NCI-H345 treated with DMSO at 0.1 percent for 48 hours (cell line): ENCODE measurements around the gene PSD.

Experiments
- DNase-seq: peaks from one replicate; lab custom pipeline; 2025; ENCODE audit not compliant: unreplicated experiment; lab: John Stamatoyannopoulos, UW

PSD gene

GRCh38 chr10:102405632-102406031, 13.0 kb downstream of the PSD start:
- DNase-seq: no peak

- DNase-seq: no peak
Measured at GRCh38 chr10:102405108-102405571, 13.4 kb downstream of the PSD start.

- DNase-seq: no peak
Measured at GRCh38 chr10:102404361-102405107, 14.1 kb downstream of the PSD start.

GRCh38 chr10:102403115-102403514, 15.5 kb downstream of the PSD start:
- DNase-seq: no peak

- DNase-seq: no peak
Measured at GRCh38 chr10:102402512-102402896, 16.1 kb downstream of the PSD start.

GRCh38 chr10:102401735-102402511, 16.7 kb downstream of the PSD start:
- DNase-seq: no peak

- DNase-seq: no peak
Measured at GRCh38 chr10:102401342-102401654, 17.3 kb downstream of the PSD start.

- DNase-seq: no peak
Measured at GRCh38 chr10:102400598-102401341, 17.8 kb downstream of the PSD start.

- no peak for DNase-seq
Measured at GRCh38 chr10:102400076-102400475, 18.5 kb downstream of the PSD start.

- DNase-seq: peak; percentile 58
Measured at GRCh38 chr10:102399217-102400021, 19.2 kb downstream of the PSD start.

- DNase-seq: no peak
Measured at GRCh38 chr10:102398172-102399020, 20.2 kb downstream of the PSD start.

- no peak for DNase-seq
Measured at GRCh38 chr10:102397222-102398171, 21.1 kb downstream of the PSD start.

GRCh38 chr10:102396730-102397151, 21.8 kb downstream of the PSD start:
- no peak for DNase-seq

GRCh38 chr10:102396317-102396650, 22.3 kb downstream of the PSD start:
- no peak for DNase-seq

- DNase-seq: no peak
Measured at GRCh38 chr10:102395400-102396316, 22.9 kb downstream of the PSD start, which contains the start of gene NFKB2. Gene NFKB2 (plus strand): TSS chr10:102395705. CDS start chr10:102395960, 255 bp downstream.

GRCh38 chr10:102394801-102395399, 23.7 kb downstream of the PSD start:
- no peak for DNase-seq

GRCh38 chr10:102394079-102394800, 24.3 kb downstream of the PSD start:
- DNase-seq: peak; percentile 29
